Panc1 (cell line): Measurements from ENCODE around the gene KRT6C. TPM values are rescaled to one million over a fixed set of nuclear protein-coding genes. Genes with fewer than 3 reads are reported as not detected.
"Not testable (repeated sequence)": the region's sequence is repeated elsewhere in the genome, so short reads cannot be mapped to it uniquely, and the experiment has no call there.

Source experiments
- ATAC-seq: fragments of 200-7000 bp; cut with Tn5 transposase; 2 replicates; pipeline ENCODE4 v1.9.1; 2020; ENCODE audit warnings: mild to moderate bottlenecking, moderate library complexity
- BruUV-seq: library from RNA; stranded (reverse); fragments of 400-500 nt; replicated peaks from 2 replicates; lab custom pipeline; 2021; lab: Mats Ljungman, UMichigan
- CTCF ChIA-PET: fragments of 300-600 bp; sonication (Branson Sonifier 250); formaldehyde crosslinking; loops from one replicate; lab custom pipeline; 2022; ENCODE audit warnings: antibody characterized with exemption; lab: Charles Lee
- POLR2A ChIA-PET: fragments of 300-600 bp; sonication (Branson Sonifier 250); formaldehyde crosslinking; loops from one replicate; lab custom pipeline; 2022; ENCODE audit warnings: antibody characterized with exemption; lab: Charles Lee
- DNase-seq: peaks from one replicate; pipeline ENCODE4 v3.0.0-alpha.2; 2010; ENCODE audit warnings: low read depth, low spot score
- H3K27ac ChIP-seq: 2 replicates; pipeline ENCODE4 v1.5.1; 2011; ENCODE audit warnings: mild to moderate bottlenecking, low read length, inconsistent platforms
- H3K27me3 ChIP-seq: fragments of 200-500 bp; sonication (Bioruptor generic); 2 replicates; pipeline ENCODE4 v1.6.0; 2014; ENCODE audit warnings: low read length, inconsistent platforms; ENCODE audit not compliant: control insufficient read depth, insufficient read depth
- H3K36me3 ChIP-seq: fragments of 200-500 bp; sonication (Bioruptor generic); 2 replicates; pipeline ENCODE4 v1.5.1; 2014; ENCODE audit warnings: inconsistent platforms, mild to moderate bottlenecking, low read length, moderate library complexity; ENCODE audit not compliant: control insufficient read depth, insufficient read depth
- H3K4me1 ChIP-seq: 2 replicates; pipeline ENCODE4 v1.5.1; 2011; ENCODE audit warnings: inconsistent platforms, mild to moderate bottlenecking, low read length, moderate library complexity; ENCODE audit not compliant: control insufficient read depth, insufficient read depth
- H3K4me3 ChIP-seq, 2 experiments: 2 replicates each; pipeline ENCODE4 v1.5.1; 2011 to 2012; ENCODE audit warnings: low read depth in 2 of 2, low read length in 2 of 2, mild to moderate bottlenecking in 2 of 2, inconsistent platforms in 1 of 2, moderate library complexity in 1 of 2
- H3K9me3 ChIP-seq: fragments of 200-500 bp; sonication (Bioruptor generic); 2 replicates; pipeline ENCODE4 v1.5.1; 2014; ENCODE audit warnings: low read depth, mild to moderate bottlenecking, inconsistent platforms, low read length, moderate library complexity; ENCODE audit not compliant: control insufficient read depth, insufficient read depth
- POLR2AphosphoS5 ChIP-seq: IDR thresholded peaks from 2 replicates; pipeline ENCODE4 v1.6.1; 2012; ENCODE audit warnings: mild to moderate bottlenecking, low read depth, low read length, moderate library complexity
- SIN3A ChIP-seq: IDR thresholded peaks from 2 replicates; pipeline ENCODE4 v1.6.1; 2012; ENCODE audit warnings: low read depth, mild to moderate bottlenecking, low read length, moderate library complexity, borderline replicate concordance; ENCODE audit not compliant: insufficient read depth
- TCF7L2 ChIP-seq: IDR thresholded peaks from 2 replicates; pipeline ENCODE4 v1.6.1; 2011; ENCODE audit warnings: mild to moderate bottlenecking, low read depth, low read length, inconsistent platforms
- in situ Hi-C: cut with HindIII; loops from 2 replicates; pipeline ENCODE4 v1.10.0; 2016; ENCODE audit warnings: low sequenced_read_pairs, low pct_unique_long_range_greater_than_20kb
- intact Hi-C: fragments of 100-400 bp; cut with micrococcal nuclease; formaldehyde crosslinking; loops from one replicate; pipeline ENCODE4 v1.10.0; 2022; ENCODE audit not compliant: unreplicated experiment
- total RNA-seq: library from RNA; stranded (reverse); gene quantifications from one replicate; pipeline ENCODE4 v1.2.1, GENCODE V29; 2021; ENCODE audit not compliant: unreplicated experiment
- TF ChIP-seq, protein P1 (sequence below), 2 experiments: IDR thresholded peaks; 2 replicates each; pipeline ENCODE4 v1.6.1; 2011 to 2012; ENCODE audit warnings: low read depth in 2 of 2, control low read depth in 1 of 2, low read length in 1 of 2, mild to moderate bottlenecking in 1 of 2, moderate library complexity in 1 of 2; ENCODE audit not compliant: insufficient read depth in 1 of 2
- TF ChIP-seq, protein P2 (sequence below): fragments of 450-650 bp; IDR thresholded peaks from 2 replicates; pipeline ENCODE4 v1.5.1; 2017; ENCODE audit warnings: mild to moderate bottlenecking

Gene KRT6C
- total RNA-seq, 1 experiment from 2014 or later = not detected

DNA sequence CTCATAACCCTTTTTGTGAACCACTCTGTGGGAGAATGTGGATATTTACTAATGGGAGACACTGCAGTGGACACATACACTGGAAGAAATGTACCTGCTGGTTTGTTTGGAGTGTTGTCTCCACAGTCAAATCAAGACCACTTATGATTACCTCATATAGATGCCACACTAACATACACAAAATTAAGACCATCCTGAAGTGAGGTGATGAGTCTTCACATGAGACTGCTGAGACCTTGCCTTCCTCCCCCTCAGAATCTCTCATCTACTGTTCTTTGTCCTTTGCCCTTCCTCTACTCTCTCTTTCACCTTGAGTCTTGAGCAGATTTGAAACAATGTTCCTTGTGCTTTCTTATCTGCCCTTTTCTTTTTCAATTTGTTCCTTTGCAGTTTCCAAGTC is 15.1 kb upstream of the KRT6C start:
- Histone ChIP-seq H3K4me3 (no peak overlapping the region), H3K36me3 (no peaks in the 10 kb centered on the region), H3K9me3 (no peaks in the 10 kb centered on the region), H3K27ac (no peak overlapping the region), H3K27me3 (peaks cover 10% of the 10 kb centered on the region), H3K4me1 (no peaks in the 10 kb centered on the region)
- no peak for ATAC-seq
- in situ Hi-C loops = no loop called here
- TF ChIP-seq, protein P1, sequence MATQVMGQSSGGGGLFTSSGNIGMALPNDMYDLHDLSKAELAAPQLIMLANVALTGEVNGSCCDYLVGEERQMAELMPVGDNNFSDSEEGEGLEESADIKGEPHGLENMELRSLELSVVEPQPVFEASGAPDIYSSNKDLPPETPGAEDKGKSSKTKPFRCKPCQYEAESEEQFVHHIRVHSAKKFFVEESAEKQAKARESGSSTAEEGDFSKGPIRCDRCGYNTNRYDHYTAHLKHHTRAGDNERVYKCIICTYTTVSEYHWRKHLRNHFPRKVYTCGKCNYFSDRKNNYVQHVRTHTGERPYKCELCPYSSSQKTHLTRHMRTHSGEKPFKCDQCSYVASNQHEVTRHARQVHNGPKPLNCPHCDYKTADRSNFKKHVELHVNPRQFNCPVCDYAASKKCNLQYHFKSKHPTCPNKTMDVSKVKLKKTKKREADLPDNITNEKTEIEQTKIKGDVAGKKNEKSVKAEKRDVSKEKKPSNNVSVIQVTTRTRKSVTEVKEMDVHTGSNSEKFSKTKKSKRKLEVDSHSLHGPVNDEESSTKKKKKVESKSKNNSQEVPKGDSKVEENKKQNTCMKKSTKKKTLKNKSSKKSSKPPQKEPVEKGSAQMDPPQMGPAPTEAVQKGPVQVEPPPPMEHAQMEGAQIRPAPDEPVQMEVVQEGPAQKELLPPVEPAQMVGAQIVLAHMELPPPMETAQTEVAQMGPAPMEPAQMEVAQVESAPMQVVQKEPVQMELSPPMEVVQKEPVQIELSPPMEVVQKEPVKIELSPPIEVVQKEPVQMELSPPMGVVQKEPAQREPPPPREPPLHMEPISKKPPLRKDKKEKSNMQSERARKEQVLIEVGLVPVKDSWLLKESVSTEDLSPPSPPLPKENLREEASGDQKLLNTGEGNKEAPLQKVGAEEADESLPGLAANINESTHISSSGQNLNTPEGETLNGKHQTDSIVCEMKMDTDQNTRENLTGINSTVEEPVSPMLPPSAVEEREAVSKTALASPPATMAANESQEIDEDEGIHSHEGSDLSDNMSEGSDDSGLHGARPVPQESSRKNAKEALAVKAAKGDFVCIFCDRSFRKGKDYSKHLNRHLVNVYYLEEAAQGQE (IDR thresholded peaks at IDR 0.05; ENCODE audit: insufficient read depth in 1 of 2, low read depth in 2 of 2, low read length in 1 of 2) = no peak
- TF ChIP-seq SIN3A (no peak), TCF7L2 (no peak), POLR2AphosphoS5 (no peak)
- TF ChIP-seq, protein P2, sequence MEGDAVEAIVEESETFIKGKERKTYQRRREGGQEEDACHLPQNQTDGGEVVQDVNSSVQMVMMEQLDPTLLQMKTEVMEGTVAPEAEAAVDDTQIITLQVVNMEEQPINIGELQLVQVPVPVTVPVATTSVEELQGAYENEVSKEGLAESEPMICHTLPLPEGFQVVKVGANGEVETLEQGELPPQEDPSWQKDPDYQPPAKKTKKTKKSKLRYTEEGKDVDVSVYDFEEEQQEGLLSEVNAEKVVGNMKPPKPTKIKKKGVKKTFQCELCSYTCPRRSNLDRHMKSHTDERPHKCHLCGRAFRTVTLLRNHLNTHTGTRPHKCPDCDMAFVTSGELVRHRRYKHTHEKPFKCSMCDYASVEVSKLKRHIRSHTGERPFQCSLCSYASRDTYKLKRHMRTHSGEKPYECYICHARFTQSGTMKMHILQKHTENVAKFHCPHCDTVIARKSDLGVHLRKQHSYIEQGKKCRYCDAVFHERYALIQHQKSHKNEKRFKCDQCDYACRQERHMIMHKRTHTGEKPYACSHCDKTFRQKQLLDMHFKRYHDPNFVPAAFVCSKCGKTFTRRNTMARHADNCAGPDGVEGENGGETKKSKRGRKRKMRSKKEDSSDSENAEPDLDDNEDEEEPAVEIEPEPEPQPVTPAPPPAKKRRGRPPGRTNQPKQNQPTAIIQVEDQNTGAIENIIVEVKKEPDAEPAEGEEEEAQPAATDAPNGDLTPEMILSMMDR = no peak
- BruUV-seq = no TSS peak
- ChIA-PET POLR2A (no interaction called here), CTCF (no interaction called here)
- intact Hi-C loops = no loop called here
- DNase-seq = no peak

DNA sequence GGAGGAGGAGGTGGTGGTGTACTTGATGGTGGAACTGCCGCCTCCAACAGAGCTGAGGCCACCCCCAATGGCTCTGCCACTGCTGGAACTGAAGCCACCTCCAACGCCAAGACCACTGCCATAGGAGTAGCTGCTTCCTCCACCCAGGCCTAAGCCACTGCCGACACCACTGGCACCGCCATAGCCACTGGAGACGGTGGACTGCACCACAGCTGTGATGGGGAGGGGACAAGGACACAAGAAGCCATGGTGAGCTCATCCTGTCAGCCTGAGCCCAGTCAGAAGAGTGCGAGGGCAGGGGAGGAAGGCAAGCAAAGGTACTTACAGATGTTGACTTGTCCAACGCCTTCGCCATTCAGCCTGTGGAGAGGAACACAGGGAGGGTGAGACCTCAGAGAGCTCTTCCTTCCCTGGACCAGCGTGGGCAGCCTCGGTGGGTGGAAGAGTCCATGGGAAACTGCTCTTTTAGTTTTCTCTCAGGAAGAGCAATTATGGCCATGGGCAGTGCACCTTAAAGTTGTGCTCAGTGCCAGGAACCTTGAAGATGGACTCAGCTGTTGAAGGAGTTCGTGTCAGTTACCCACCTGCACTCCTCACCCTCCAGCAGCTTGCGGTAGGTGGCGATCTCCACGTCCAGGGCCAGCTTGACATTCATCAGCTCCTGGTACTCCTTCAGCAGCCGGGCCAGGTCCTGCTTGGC is 14.3 kb upstream of the KRT6C start:
- H3K27me3 ChIP-seq, BruUV-seq, H3K4me1 ChIP-seq, in situ Hi-C loops, H3K27ac ChIP-seq, H3K9me3 ChIP-seq, H3K36me3 ChIP-seq, intact Hi-C loops, ATAC-seq, DNase-seq, H3K4me3 ChIP-seq, CTCF ChIA-PET: not testable (repeated sequence)
- POLR2A ChIA-PET = interaction anchor here (0.6 kb wide), 1 partner anchor 364 kb away, joined by 5 read pairs; no protein-coding TSS in a partner anchor

DNA sequence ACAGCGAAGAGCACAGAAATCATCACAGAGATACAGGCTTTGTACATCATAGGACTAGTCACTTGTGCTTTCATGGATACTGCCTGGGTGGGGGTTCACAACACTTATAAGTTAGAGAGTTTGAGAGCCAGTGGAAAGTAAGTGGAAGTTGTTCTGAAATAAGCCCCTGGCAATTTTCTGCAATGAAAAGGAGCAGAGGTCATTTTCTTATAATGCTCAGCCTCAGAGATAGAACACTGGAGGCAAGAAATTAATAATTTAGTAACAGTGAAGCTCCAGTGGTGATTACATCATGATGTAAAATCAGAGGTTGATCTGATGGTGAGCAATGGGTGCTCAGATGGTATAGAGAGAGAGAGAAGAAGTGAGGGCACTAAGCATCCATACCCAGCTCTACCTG is 13.6 kb upstream of the KRT6C start:
- BruUV-seq = no TSS peak

More for the DNA sequence above, 13.6 kb upstream of the KRT6C start:
- CTCF ChIA-PET = no interaction called here
- no peaks in the 10 kb centered on the region for H3K9me3 ChIP-seq
- intact Hi-C loops = no loop called here
- no peaks in the 10 kb centered on the region for H3K36me3 ChIP-seq
- no peak overlapping the region for H3K27ac ChIP-seq
- POLR2A ChIA-PET = interaction anchor here (0.6 kb wide), 1 partner anchor 365 kb away, joined by 5 read pairs; no protein-coding TSS in a partner anchor
- H3K27me3 ChIP-seq = peaks cover 13% of the 10 kb centered on the region
- DNase-seq = no peak
- TF ChIP-seq SIN3A = no peak
- no peak for TF ChIP-seq TCF7L2
- TF ChIP-seq, protein P2 = no peak
- TF ChIP-seq POLR2AphosphoS5 = no peak
- TF ChIP-seq, protein P1 (IDR thresholded peaks at IDR 0.05; ENCODE audit: insufficient read depth in 1 of 2, low read depth in 2 of 2, low read length in 1 of 2) = no peak
- no peak for ATAC-seq
- H3K4me3 ChIP-seq = no peak overlapping the region
- in situ Hi-C loops = no loop called here
- no peaks in the 10 kb centered on the region for H3K4me1 ChIP-seq
